ENCODE data around the gene SERPINC1.
"Not testable (repeated sequence)": the region's sequence is repeated elsewhere in the genome, so short reads cannot be mapped to it uniquely, and the experiment has no call there.

SERPINC1 gene

GRCh38 chr1:173888749-173889148, 28.4 kb downstream of the SERPINC1 start:
- DNase-seq, result no peak

- no peak for DNase-seq
Measured at GRCh38 chr1:173887627-173888026, 29.5 kb downstream of the SERPINC1 start.

- DNase-seq, result no peak
Measured at GRCh38 chr1:173886746-173887611, 30.1 kb downstream of the SERPINC1 start.

DNA sequence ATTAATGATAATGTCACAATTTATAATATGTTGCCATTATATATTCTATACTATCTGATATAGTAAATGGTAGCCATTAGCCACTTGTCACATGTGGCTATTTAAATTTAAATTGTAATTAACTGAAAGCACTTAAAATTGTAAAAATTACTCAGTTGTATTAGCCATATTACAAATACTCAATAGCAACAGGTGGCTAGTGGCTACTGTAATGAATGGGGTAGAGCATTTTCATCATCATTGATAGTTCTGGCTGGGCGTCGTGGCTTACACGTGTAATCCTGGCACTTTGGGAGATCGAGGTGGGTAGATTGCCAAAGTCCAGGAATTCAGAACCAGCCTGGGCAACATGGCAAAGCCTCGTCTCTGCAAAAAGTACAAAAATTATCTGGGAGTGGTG, 32.4 kb downstream of the SERPINC1 start:
- DNase-seq, result no peak

DNA sequence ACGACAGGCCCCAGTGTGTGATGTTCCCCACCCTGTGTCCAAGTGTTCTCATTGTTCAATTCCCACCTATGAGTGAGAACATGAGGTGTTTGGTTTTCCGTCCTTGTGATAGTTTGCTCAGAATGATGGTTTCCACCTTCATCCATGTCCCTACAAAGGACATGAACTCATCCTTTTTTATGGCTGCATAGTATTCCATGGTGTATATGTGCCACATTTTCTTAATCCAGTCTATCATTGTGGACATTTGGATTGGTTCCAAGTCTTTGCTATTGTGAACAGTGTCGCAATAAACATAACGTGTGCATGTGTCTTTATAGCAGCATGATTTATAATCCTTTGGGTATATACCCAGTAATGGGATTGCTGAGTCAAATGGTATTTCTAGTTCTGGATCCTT, 36.0 kb downstream of the SERPINC1 start:
- not testable (repeated sequence) for DNase-seq

GRCh38 chr1:173878251-173878650, 38.9 kb downstream of the SERPINC1 start:
- no peak for DNase-seq

GRCh38 chr1:173876732-173877131, 40.4 kb downstream of the SERPINC1 start:
- no peak for DNase-seq

DNA sequence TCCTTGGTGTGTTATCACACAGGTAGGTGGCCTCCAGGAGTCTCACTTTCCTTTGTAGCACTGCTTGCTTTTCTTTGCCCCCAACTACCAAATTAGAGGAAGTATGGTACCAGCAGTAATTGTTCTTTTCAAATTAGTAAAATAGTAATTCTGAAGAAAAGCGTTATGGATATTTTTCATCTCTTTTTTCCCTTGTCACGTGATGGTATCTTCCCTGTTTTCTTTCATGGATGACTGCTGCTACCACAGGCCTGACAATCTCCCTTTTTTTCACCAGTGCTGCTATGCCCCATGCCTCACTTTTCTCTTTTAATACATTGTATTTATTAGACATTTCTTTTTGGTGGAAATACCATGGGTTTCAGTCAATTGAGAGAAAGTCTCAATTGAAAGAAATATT, 45.6 kb downstream of the SERPINC1 start:
- DNase-seq, result no peak

- no peak for DNase-seq
Measured at GRCh38 chr1:173871091-173871490, 46.0 kb downstream of the SERPINC1 start.

DNA sequence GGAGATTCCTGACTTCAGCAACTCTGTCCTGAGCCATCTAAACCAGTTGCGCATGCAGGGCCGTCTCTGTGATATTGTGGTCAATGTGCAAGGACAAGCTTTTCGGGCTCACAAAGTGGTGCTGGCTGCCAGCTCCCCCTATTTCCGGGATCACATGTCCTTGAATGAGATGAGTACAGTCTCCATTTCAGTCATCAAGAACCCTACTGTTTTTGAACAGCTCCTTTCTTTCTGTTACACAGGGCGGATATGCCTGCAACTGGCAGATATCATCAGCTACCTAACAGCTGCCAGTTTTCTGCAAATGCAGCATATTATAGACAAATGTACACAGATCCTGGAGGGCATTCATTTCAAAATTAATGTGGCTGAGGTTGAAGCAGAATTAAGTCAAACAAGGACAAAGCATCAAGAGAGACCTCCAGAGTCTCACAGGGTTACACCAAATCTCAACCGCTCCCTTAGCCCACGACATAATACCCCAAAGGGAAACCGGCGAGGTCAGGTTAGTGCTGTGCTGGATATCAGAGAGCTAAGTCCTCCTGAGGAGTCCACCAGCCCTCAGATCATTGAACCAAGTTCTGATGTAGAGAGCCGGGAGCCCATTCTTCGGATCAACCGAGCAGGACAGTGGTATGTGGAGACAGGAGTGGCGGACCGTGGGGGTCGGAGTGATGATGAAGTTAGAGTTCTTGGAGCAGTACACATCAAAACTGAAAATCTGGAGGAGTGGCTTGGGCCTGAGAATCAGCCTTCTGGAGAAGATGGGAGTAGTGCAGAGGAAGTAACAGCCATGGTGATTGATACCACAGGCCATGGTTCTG, 46.7 kb downstream of the SERPINC1 start:
- no peak for DNase-seq

GRCh38 chr1:173869021-173869359, 48.1 kb downstream of the SERPINC1 start:
- no peak for DNase-seq

GRCh38 chr1:173868266-173869020, 48.7 kb downstream of the SERPINC1 start, which contains the start of gene ZBTB37:
ZBTB37 (plus strand) TSS chr1:173868380; CDS start chr1:173870226, 1,846 bp downstream.
- peak; percentile 90 for DNase-seq

- peak; percentile 97 for DNase-seq
Measured at GRCh38 chr1:173867753-173868265, 49.3 kb downstream of the SERPINC1 start, which contains the start of gene GAS5. GAS5 (minus strand) TSS chr1:173867989.

- no peak for DNase-seq
Measured at GRCh38 chr1:173867141-173867752, 49.9 kb downstream of the SERPINC1 start.

DNA sequence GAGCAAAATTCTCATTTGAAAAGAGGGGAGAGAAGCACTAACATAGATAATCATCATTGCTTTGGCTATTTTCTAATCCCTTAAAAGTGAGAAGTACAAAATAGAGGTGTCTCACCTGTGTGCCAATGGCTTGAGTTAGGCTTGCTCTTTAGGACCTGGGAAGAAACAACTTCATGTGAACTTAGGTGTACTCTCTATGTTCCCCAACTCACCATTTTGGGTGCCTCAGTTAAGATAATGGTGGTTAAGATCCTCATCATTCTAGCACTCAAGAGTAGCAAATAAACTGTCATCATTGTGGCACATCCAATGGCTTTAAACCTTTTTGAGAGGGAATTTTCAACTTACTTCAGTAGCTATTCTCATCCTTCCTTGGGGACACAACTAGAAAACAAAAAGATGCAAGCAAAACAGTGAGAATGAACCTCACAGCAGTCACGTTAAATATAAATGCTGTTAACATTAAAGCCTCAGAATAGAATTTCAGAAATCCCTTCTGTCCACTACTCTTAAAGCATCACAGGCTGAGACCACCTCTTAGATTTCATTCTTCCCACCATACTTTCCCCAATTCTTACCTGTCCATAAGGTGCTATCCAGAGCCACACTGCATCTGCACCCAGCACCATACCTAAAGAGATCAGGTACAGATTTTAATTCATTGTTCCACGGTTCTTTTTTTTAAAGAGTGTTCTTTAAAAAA, 50.6 kb downstream of the SERPINC1 start:
- DNase-seq, result no peak

DNA sequence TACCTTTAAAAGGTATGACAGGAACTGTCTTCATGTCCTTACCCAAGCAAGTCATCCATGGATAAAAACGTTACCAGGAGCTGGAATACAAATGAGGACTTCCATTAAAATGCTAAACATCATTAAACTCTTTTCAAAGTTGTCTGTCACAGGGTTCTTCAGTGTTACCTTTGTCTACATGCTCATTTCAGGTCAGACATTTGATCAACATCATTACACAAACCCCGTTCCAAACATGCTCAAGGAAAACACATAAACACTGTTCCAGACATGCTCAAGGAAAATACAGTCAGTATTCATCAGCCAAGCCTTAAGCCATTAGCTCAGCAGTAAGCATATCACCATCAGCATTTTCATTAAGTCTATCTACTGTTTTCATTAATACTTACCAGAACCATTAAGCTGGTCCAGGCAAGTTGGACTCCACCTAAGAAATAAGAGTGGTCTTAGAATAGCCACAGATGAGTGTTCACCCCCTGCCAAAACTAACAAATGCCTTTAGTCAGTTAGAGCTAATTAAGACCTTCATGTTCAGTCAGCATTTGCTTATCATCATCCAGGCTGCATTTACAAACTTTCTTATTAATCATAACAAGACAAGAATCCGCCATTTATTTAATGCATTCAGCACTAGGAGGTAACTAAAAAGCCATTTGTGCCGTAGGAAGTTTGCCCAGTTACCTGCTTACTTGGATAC, 51.5 kb downstream of the SERPINC1 start:
- DNase-seq, result no peak

GRCh38 chr1:173864179-173864867, 52.8 kb downstream of the SERPINC1 start:
- DNase-seq, result no peak

- no peak for DNase-seq
Measured at GRCh38 chr1:173863224-173864161, 53.6 kb downstream of the SERPINC1 start.

DNA sequence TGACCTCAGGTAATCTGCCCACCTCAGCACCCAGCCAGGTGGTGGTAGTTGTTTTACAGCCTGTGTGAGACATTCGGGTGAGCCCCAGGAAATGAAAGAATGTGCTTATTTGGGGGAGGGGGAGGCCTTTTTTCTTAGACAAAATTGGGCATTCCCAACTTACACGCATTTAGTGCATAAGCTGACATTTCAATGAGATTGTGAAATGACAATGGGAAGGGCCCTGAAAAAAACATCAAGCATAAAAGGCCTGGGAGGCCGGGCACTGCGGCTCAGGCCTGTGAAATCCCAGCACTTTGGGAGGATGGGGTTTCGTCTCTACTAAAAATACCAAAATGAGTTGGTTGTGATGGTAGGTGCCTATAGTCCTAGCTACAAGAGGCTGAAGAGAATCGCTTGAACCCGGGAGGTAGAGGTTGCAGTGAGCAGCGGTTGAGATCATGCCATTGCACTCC, 54.3 kb downstream of the SERPINC1 start:
- DNase-seq, result no peak

All from activated CD4-positive, CD25-positive, alpha-beta regulatory T cell treated with anti-CD3 and anti-CD28 coated beads, Interleukin-2, amount 50 U/mL, for 72 hours (primary cell).